Ectodermal cell (in vitro differentiated cells): ENCODE results near the gene LPAR6.

ENCODE experiments used
- H3K27ac ChIP-seq: 2 replicates; pipeline ENCODE4 v1.7.0; 2013; ENCODE audit warnings: mild to moderate bottlenecking, low read depth, low read length; ENCODE audit not compliant: insufficient read depth, poor library complexity, severe bottlenecking
- H3K27me3 ChIP-seq: 2 replicates; pipeline ENCODE4 v1.7.0; 2013; ENCODE audit warnings: mild to moderate bottlenecking, low read length; ENCODE audit not compliant: insufficient read depth, control insufficient read depth, poor library complexity, severe bottlenecking
- H3K36me3 ChIP-seq: one replicate; pipeline ENCODE4 v1.7.0; 2013; ENCODE audit warnings: low read length; ENCODE audit not compliant: control insufficient read depth, insufficient read depth
- H3K4me1 ChIP-seq: one replicate; pipeline ENCODE4 v1.7.0; 2013; ENCODE audit warnings: low read length; ENCODE audit not compliant: control insufficient read depth, insufficient read depth
- H3K4me3 ChIP-seq: 2 replicates; pipeline ENCODE4 v1.7.0; 2013; ENCODE audit warnings: low read depth, low read length, control low read depth; ENCODE audit not compliant: insufficient read depth
- H3K9me3 ChIP-seq: 2 replicates; pipeline ENCODE4 v1.7.0; 2013; ENCODE audit warnings: mild to moderate bottlenecking, low read length, moderate library complexity; ENCODE audit not compliant: control insufficient read depth
- WGBS, 2 experiments: methylation state at CpG; one replicate each; pipeline ENCODE4 v1.1.7; 2013; ENCODE audit warnings: missing lambda C conversion rate in 2 of 2; 5-methylcytosine and 5-hydroxymethylcytosine counted together

Gene LPAR6

DNA sequence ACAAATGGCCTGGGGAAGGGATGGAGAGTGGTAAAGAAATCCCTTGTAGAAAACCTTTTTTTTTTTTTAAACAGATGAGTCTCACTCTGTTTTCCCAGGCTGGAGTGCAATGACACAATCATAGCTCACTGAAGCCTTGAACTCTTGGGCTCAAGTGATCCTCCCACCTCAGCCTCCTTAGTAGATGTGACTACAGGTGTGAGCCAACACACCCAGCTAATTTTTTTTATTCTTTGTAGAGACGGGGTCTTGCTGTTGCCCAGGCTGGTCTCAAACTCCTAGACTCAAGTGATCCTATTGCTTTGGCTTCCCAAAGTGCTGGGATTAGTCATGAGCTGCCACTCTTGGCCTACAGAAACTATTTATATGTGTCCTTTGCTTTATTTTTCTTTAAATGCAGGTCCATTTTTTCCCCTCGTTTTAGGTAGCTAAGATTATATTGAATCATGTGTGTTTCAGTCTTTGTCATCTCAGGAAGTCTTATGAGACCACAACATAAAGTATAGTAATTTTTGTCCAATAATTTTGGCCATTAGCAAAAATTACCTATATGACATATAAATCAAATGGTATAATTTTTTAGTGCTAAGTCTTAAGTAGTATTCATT is 10.5 kb downstream of the LPAR6 start:
- WGBS, 2 experiments = 88 to 89% methylated on average over 1 to 2 of the region's 2 CpGs
- Histone ChIP-seq H3K9me3 (no peaks in the 10 kb centered on the region), H3K27ac (no peak overlapping the region), H3K36me3 (no peaks in the 10 kb centered on the region), H3K27me3 (no peaks in the 10 kb centered on the region), H3K4me1 (no peaks in the 10 kb centered on the region), H3K4me3 (no peak overlapping the region)

DNA sequence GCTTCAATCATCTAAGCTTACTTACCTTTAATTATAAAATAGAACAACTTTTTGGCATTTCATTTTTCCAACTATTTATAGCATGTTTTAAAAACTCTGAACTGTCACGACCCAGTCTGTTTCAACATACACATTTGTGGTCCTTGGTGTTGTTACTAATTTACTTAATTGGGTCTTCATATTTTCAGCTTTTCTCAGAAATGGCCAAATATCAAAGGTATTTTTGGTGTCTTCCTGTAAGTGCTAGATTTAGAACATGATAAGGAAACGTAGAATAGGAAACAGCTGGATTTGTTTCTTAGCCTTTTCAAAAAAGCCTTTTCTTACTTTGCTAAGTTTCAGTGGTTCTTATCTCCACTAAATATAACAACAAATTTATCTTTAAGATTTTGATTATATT is 11.4 kb downstream of the LPAR6 start:
- no peak overlapping the region for H3K27ac ChIP-seq
- H3K9me3 ChIP-seq = no peaks in the 10 kb centered on the region
- H3K36me3 ChIP-seq = no peaks in the 10 kb centered on the region
- no peaks in the 10 kb centered on the region for H3K27me3 ChIP-seq
- H3K4me3 ChIP-seq = no peak overlapping the region
- H3K4me1 ChIP-seq = no peaks in the 10 kb centered on the region
- 93% methylated on average over 2 of the region's 2 CpGs; no CpG with 5 or more reads in 1 of the 2 experiments for WGBS, 2 experiments

DNA sequence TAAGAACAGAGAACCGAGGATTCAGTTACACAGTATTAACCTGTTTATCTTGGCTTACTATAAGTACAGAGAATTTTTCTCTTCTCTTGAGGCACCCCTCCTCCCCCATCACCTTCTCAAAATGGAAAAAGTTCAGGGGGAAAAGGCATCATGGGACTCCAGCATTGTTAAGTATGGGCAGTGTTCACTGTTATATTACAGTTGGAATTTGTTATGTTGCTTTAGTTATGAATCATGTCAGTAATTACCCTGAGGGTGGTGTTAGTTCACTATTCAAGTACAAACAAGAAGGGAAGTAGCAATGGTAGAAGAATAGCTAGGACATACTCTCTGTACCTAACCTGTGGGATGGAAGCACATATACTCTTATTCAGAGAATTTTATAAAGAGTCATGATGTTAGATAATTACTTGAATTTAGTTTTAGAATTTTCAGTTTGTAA is 12.0 kb downstream of the LPAR6 start:
- Histone ChIP-seq H3K4me1 (no peaks in the 10 kb centered on the region), H3K27ac (no peak overlapping the region), H3K36me3 (no peaks in the 10 kb centered on the region), H3K9me3 (no peaks in the 10 kb centered on the region), H3K4me3 (no peak overlapping the region), H3K27me3 (no peaks in the 10 kb centered on the region)
- 100% methylated on average over 1 of the region's 1 CpG for WGBS, 2 experiments

DNA sequence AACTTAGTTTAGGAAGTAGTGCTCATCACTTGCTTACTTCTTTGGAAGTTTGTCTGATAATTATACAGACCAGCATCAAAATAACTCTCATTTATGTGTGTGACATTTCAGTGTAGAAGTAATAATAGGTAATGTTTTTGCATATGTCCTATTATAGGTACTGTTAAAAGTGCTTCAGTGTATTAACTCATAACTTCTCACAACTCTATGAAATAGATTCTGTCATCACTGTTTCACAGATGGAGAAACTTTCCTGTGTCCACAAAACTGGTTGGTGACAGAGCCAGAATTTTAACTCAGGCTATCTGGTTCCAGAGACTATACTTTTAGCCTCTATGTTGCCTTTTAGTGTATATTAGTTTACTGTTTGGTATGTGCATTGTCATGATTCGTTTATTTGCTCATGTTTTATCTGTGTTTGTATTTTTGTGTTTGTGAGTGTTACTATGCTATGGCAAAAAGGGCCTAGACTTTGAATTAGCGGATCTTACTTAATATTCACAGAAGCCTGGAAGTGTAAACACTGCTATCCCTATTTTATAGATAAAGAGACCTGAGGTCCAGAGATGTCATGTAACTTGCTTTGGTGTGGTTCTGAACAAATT is 12.7 kb downstream of the LPAR6 start:
- Histone ChIP-seq H3K36me3 (no peaks in the 10 kb centered on the region), H3K4me1 (no peaks in the 10 kb centered on the region), H3K27me3 (no peaks in the 10 kb centered on the region), H3K27ac (no peak overlapping the region), H3K4me3 (no peak overlapping the region), H3K9me3 (no peaks in the 10 kb centered on the region)
- 75 to 91% methylated on average over 1 to 2 of the region's 2 CpGs for WGBS, 2 experiments

DNA sequence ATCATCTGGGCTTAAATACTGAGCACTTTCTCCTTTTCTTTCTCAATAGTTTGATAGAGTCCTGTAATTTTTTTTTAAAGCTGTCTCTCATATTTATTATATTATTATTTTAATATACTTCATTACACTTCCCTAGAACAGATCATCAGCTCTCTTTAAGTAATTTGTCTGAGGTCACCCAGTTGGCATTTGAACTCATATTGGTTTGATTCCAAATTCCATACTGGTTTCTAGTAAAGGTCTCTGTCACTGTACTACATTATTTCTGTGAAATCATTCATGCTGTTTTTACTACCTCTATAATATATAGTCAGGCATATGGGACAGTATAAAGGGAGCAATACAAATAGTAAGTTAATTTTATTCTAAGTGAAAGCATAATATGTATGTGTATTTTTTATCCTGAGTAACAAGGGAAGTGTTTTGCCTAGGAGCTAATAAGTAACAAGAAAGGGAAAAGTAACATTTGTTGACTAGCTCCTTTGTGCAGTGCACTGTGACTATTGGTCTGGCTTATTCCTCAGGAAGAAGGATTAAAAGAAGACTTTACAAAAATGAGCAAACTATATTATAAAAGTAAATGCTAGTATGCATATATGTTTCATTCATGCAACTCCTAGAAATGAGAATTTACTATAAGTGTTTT is 14.3 kb downstream of the LPAR6 start:
- Histone ChIP-seq H3K4me1 (no peaks in the 10 kb centered on the region), H3K9me3 (no peaks in the 10 kb centered on the region), H3K36me3 (no peaks in the 10 kb centered on the region), H3K27ac (no peak overlapping the region), H3K4me3 (no peak overlapping the region), H3K27me3 (no peaks in the 10 kb centered on the region)

DNA sequence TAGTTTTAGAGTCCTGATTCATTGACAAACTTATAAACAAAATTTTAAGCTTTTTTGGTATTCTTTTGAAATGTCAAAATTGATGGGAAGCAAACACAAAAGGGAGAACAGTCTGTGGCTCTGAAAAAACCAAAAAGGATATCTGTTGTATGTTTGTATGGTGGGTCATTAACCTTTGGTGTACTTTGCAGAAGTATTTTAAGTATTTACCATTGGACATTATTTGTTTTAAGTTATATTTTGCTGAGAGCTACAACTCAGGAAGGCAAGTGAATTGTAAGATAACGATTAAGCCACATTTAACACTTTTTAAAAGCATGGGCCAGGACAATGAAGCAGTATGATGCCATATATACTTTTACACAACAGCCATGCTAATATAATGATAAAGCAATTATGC is 15.2 kb downstream of the LPAR6 start:
- Histone ChIP-seq H3K4me3 (no peak overlapping the region), H3K9me3 (no peaks in the 10 kb centered on the region), H3K36me3 (no peaks in the 10 kb centered on the region), H3K27me3 (no peaks in the 10 kb centered on the region), H3K27ac (no peak overlapping the region), H3K4me1 (no peaks in the 10 kb centered on the region)
- WGBS, 2 experiments = 100% methylated on average over 1 of the region's 1 CpG; no CpG with 5 or more reads in 1 of the 2 experiments

DNA sequence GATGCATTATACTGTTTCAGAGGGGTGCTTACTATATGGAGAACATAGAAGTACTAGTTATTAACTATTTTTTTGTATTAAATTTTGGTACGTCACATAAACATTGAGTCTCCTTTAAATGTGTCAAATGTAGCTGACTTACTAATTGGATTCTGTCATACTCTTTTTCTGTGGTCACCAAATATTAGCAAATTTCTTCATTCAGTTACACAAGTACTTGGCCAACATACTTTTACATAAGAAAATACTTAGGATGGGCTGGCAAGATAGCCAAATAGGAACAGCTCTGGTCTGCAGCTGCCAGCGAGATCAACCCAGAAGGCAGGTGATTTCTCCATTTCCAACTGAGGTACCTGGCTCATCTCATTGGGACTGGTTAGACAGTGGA is 19.2 kb downstream of the LPAR6 start:
- H3K4me3 ChIP-seq = no peak overlapping the region
- no peaks in the 10 kb centered on the region for H3K9me3 ChIP-seq
- no peaks in the 10 kb centered on the region for H3K27me3 ChIP-seq
- no peaks in the 10 kb centered on the region for H3K4me1 ChIP-seq
- 94 to 97% methylated on average over 1 to 2 of the region's 2 CpGs for WGBS, 2 experiments
- H3K27ac ChIP-seq = no peak overlapping the region
- no peaks in the 10 kb centered on the region for H3K36me3 ChIP-seq

DNA sequence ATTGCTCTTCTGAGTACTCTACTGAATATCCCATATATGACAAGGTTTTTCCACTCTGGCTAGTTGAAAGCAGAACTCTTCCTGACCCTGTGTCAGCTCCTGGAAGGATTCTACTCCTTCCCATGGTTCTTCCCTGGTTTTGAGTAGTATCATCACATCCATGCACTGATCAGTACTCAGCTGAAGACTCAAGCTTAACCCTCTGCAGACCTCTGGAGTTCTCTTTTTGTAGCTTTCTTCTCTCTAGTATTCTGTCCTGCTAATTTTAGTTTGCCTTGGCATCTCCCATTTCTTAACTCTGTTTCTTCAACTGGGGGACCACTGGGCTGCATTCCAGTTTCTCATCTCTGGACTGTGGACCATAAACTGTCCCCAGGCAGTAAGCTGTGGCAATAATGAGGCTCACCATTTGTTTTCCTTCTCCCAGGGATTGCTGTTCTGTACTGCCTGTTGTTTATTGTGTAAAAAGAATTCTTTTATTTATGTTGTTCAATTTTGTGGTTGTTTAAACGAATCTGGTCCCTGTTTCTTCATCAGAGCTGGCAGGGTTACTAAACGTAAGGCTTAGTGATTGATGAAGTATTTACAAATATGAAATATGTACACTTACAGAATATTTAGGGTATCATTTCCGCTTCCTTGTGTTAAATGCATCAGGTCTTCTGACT is 19.7 kb downstream of the LPAR6 start:
- H3K4me3 ChIP-seq = no peak overlapping the region
- H3K4me1 ChIP-seq = no peaks in the 10 kb centered on the region
- H3K27me3 ChIP-seq = no peaks in the 10 kb centered on the region
- WGBS, 2 experiments = 83 to 93% methylated on average over 1 to 3 of the region's 3 CpGs
- no peaks in the 10 kb centered on the region for H3K36me3 ChIP-seq
- H3K27ac ChIP-seq = no peak overlapping the region
- H3K9me3 ChIP-seq = no peaks in the 10 kb centered on the region

DNA sequence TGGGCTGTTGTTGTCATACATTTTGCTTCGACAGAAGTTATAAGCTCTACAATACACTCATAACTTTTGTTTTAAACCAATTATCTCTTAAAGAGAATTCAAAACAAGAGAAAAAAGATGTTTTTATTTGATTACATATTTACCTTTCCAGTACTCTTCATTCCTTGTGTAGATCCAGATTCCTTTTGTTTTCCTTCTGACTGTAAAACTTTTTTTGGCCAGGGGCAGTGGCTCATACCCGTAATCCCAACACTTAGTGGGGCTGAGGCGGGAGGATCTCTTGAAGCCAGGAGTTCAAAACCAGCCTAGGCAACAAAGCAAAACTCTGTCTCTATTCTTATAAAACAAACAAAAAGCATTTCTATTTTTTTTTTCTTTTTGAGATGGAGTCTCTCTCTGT is 21.7 kb downstream of the LPAR6 start:
- no peaks in the 10 kb centered on the region for H3K36me3 ChIP-seq
- 90 to 97% methylated on average over 3 of the region's 3 CpGs for WGBS, 2 experiments
- H3K27ac ChIP-seq = no peak overlapping the region
- H3K4me3 ChIP-seq = no peak overlapping the region
- H3K27me3 ChIP-seq = no peaks in the 10 kb centered on the region
- H3K9me3 ChIP-seq = no peaks in the 10 kb centered on the region
- no peaks in the 10 kb centered on the region for H3K4me1 ChIP-seq

DNA sequence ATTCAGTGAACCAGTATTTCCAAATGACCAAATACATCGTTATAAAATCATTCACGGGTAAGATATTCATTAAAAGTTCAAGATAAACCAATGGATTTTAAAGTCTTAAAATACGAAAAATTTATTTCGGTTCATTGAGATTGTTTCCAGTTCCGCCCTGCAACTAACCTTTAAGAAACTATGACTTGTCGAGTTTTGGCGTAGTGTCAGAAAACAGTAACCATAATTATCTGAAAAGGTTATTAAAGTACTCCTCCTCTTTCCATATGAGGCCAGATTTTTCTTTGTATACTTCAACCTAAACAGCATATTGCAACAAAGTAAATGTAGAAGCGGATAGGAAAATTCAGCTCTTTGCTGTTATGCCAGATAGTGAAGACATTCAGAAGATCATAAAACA is 26.1 kb downstream of the LPAR6 start:
- H3K9me3 ChIP-seq = no peaks in the 10 kb centered on the region
- H3K4me1 ChIP-seq = no peaks in the 10 kb centered on the region
- no peaks in the 10 kb centered on the region for H3K27me3 ChIP-seq
- no peak overlapping the region for H3K27ac ChIP-seq
- H3K4me3 ChIP-seq = no peak overlapping the region
- H3K36me3 ChIP-seq = no peaks in the 10 kb centered on the region
- WGBS, 2 experiments = 96 to 99% methylated on average over 6 to 8 of the region's 8 CpGs
